ENCODE data around the gene ADCY9. TPM values are rescaled to one million over a fixed set of nuclear protein-coding genes. Genes with fewer than 3 reads are reported as not detected.

Gene ADCY9
- total RNA-seq, 2 experiments from 2014 or later: 6.1 to 7.2 TPM

- CTCF ChIA-PET: no interaction called here
- POLR2A ChIA-PET: no interaction called here
These were observed 8.5 kb upstream of the ADCY9 start for GRCh38 chr16:4124535-4125294.

DNA sequence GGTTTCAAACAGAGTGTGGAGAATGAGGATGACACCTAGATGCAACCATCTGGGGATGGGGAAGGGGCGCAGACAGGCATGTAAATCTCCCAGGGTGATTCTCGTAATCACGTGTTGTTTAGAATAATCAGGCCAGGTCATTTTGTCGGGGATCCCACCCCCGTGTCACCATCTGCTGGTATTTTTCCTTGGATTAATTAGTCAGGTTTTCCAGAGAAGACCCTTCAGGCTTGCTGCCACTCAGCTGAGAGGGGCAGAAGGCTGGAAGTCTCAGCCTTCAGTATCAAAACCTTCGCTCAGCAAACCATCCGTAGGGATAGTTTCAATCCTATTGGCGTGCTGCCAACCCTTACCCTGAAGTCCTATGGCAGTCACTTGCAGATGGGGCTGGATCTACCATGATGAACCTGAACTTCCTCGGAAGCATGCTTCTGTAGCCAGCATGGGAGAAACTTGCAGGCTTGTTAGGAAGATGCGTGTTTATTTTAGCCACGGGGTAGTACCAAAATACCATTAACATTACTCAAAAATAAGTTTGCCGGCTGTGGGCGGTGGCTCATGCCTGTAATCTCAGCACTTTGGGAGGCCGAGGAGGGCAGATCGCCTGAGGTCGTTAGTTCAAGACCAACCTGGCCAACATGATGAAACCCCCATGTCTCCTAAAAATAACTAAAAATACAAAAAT is 7.5 kb upstream of the ADCY9 start:
- ChIA-PET POLR2A (no interaction called here), CTCF (no interaction called here)

DNA sequence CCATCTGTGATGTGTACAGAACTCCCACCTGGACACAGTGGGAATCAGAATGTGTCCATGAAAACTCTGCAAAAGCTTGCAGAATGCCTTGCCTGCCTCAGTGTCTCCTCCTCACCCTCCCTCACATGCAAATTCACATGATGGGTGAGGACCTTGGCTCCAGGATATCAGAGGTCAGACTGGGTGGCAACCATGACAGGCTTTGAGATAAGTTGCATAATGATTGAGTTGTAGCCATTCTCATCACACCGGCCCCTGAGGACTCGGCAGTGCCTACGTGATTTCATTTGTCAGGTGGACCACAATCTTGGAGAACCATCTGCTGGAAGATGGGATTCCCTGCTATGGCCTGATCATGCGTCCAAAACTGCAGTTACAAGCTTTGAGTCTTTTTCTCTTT is 3.9 kb upstream of the ADCY9 start:
- POLR2A ChIA-PET: interaction anchor here (0.6 kb wide), 1 partner anchor 10 kb away, joined by 5 read pairs; no protein-coding TSS in a partner anchor
- CTCF ChIA-PET: interaction anchor here (0.6 kb wide), 1 partner anchor 137 kb away, joined by 3 read pairs; no protein-coding TSS in a partner anchor

DNA sequence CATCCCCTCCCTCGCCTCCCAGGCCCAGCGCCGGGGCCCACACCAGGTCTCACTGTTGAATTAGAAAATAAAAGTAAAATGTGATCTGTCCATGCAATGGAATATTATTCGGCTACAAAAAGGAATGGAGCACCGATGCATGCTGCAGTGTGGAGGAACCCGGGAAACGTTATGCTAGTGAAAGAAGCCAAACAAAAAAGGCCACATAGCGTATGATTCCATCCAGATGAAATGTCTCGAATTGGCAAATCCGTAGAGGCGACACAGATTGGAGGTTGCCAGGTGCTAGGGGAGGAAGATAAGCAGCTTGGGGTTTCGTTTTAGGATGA is 972 bp upstream of the ADCY9 start:
- POLR2A ChIA-PET: no interaction called here

DNA sequence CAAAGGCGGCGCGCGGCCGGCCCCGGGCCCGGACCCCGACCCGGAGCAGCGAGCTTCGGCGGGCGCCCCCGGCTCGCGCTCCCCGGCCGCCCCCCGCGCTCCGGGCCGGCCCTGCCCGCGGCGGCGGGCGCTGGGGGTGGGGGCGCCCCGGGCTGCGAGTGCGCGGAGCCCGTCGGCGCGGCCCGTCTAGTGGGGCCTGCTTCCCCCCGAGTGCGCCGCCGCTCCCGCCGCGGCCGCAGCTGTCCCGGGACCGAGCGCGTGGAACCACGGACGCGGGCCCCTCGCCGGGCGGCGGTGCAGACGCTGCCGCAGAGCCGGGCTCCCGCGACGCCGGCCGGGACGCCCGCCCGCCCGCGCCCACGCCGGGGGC is 308 bp downstream of the ADCY9 start:
- CTCF ChIA-PET: no interaction called here

More for the DNA sequence above, 972 bp upstream of the ADCY9 start:
- CTCF ChIA-PET: interaction anchor here (0.6 kb wide), 1 partner anchor 282 kb away, joined by 3 read pairs; no protein-coding TSS in a partner anchor

DNA sequence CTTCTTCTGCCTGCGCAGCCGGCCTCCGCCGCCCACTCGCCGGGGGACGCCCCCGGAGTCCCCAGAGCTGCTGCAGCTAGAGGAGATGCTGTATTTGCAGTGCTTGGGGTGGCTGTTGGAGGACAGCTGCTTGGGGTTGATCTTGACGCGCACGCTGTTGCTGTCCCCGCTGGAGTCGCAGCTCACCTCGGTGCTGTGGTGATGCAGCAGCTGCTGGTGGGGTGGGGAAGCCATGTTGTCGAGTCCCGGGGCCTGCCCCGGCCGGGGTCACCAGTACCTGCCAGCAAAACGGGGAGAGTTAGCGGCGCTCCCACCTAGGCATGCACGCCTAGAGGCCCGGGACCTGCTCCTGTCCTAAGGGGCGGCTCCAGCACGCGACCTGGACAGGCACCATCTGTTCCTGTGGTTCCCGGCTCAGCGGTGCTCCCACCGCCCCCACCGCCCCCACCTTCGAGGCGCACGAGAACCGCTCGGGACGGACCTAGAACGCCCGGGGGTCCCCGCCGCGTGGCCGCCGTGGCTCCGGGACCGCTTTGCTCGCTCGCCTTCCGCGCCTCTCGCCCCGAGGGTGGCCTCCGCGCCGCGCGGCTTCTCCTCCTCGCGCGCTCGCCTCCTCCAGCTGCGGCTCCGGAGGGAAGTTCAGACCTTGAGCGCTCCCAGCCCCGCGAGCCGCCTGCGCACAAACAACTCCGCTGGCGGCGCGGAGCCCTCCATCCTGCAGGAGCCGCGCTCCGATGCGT is 863 bp downstream of the ADCY9 start:
- POLR2A ChIA-PET: interaction anchor here (0.9 to 1.8 kb wide), 3 partner anchors 68 to 392 kb away, joined by 5 to 12 read pairs (median 10); no protein-coding TSS in a partner anchor
- CTCF ChIA-PET: interaction anchor here (0.6 to 1.5 kb wide), 2 partner anchors 138 to 157 kb away, joined by 4 to 6 read pairs; no protein-coding TSS in a partner anchor

More for the DNA sequence above, 308 bp downstream of the ADCY9 start:
- POLR2A ChIA-PET: interaction anchor here (0.9 to 1.8 kb wide), 3 partner anchors 68 to 392 kb away, joined by 5 to 12 read pairs (median 10); no protein-coding TSS in a partner anchor

- POLR2A ChIA-PET: interaction anchor here (1.8 kb wide), 1 partner anchor 139 kb away, joined by 12 read pairs; no protein-coding TSS in a partner anchor
- CTCF ChIA-PET: interaction anchor here (0.6 to 1.5 kb wide), 2 partner anchors 139 to 156 kb away, joined by 4 to 6 read pairs; no protein-coding TSS in a partner anchor
These were observed 1.7 kb downstream of the ADCY9 start for GRCh38 chr16:4114257-4115208.

DNA sequence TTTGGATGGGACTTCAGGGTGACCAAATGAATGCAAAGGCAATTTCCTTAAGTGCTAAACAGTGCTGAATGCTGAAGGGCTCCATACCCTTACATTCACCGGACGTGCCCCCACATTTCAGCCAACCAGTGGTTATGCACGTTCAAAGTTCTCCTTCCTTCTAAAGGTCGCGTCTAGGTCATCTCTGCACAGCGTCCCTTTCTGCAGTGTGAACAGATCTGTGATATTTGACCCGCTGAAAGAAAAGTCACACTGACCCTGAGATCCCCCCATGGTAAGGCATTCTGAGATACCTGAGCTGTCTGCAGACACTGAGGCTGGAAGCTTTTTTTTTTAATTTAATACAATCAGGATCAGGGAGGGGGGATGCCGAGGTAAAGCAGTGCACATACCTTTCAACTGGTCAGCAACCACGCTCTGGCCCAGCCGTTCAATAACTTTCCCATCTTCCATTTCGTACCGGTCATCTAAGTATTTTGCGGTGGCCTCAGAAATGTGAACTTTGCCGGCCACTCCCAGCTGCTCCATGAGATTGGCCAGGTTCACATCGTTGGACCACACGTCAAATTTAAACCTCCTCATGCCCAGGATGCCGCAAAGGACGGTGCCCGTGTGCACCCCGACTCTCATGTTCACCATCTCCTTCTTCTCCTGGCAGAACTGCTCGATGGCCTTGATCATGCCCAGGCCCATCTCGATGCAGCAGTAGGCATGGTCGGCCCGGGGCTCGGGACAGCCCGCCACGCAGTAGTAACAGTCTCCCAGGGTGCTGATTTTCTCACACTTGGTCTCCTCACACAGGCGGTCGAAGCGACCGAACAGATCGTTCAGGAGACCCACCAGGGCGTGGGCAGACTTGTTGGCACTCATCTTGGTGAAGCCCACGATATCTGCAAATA is 2.6 kb downstream of the ADCY9 start:
- CTCF ChIA-PET: no interaction called here
- POLR2A ChIA-PET: no interaction called here

- ChIA-PET CTCF (interaction anchor here (0.7 to 1.1 kb wide), 2 partner anchors 142 to 333 kb away, joined by 3 to 5 read pairs; no protein-coding TSS in a partner anchor), POLR2A (interaction anchor here (0.7 kb wide), 2 partner anchors 35 to 142 kb away, joined by 3 to 4 read pairs; no protein-coding TSS in a partner anchor)
These were observed 4.2 kb downstream of the ADCY9 start for GRCh38 chr16:4111748-4112696.

- POLR2A ChIA-PET: no interaction called here
These were observed 5.6 kb downstream of the ADCY9 start for GRCh38 chr16:4110680-4111079.

DNA sequence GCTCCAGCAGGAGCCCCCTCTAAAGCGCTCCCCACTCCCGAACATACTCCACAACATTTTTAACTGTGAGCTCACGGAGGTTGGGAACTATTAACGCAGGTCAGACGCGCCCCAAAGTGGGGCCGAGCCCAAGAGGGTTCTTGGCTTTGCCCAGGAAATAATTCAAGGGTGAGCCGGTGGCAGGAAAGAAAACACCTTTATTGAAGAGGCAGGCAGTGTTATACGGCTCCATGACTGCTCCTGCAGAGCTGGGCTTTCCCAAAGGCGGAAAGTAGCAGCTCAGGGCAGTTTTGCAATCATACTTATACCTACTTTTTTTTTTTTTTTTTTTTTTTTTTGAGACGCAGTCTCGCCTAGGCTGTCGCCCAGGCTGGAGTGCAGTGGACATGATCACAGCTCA is 6.2 kb downstream of the ADCY9 start:
- CTCF ChIA-PET: no interaction called here

More at GRCh38 chr16:4110680-4111079, 5.6 kb downstream of the ADCY9 start:
- CTCF ChIA-PET: no interaction called here

DNA sequence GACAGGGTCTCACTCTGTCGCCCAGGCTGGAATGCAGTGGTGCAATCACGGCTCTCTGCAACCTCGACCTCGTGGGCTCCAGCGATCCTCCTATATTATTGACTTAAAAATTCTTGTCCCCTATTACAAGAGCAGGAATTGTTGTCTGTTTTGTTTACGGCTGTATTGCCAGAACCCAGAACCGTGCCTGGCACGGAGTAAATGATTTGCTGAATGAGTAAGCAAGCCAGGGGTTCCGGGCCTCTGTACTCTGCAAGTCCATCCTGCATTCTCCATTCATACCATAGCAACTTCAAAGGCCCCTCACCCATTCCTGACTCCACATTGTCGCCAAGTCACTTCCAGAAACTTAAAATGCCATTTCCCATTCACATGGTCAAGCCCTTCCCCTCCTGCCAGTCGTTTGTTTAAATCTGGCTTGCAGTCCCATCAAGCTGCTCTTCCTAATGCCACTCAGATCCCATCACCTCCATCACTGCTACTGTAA is 6.9 kb downstream of the ADCY9 start:
- ChIA-PET CTCF (no interaction called here), POLR2A (no interaction called here)

More for the DNA sequence above, 6.2 kb downstream of the ADCY9 start:
- POLR2A ChIA-PET: interaction anchor here (0.6 kb wide), 1 partner anchor 10 kb away, joined by 5 read pairs; no protein-coding TSS in a partner anchor

GRCh38 chr16:4106516-4106915 is 9.7 kb downstream of the ADCY9 start:
- ChIA-PET POLR2A (no interaction called here), CTCF (no interaction called here)

- POLR2A ChIA-PET: no interaction called here
- CTCF ChIA-PET: no interaction called here
These were observed 10.4 kb downstream of the ADCY9 start for GRCh38 chr16:4105848-4106247.

DNA sequence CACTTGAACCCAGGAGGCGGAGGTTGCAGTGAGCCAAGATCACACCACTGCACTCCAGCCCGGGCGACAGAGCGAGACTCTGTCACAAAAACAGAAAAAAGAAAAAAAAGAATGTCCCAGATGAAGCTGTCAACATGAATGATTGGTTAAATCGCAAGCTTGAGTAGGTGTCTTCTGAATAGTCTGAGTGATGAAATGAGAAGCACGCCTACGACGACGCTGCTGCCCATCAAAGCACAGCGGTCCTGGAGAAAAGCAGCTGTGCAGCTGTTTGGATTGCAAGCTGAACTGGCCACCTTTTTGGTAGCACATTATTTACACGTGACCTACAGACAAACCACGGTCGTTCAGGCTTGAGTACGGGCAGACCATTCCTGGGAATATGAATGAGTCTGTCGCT is 12.5 kb downstream of the ADCY9 start:
- CTCF ChIA-PET: no interaction called here
- POLR2A ChIA-PET: no interaction called here

DNA sequence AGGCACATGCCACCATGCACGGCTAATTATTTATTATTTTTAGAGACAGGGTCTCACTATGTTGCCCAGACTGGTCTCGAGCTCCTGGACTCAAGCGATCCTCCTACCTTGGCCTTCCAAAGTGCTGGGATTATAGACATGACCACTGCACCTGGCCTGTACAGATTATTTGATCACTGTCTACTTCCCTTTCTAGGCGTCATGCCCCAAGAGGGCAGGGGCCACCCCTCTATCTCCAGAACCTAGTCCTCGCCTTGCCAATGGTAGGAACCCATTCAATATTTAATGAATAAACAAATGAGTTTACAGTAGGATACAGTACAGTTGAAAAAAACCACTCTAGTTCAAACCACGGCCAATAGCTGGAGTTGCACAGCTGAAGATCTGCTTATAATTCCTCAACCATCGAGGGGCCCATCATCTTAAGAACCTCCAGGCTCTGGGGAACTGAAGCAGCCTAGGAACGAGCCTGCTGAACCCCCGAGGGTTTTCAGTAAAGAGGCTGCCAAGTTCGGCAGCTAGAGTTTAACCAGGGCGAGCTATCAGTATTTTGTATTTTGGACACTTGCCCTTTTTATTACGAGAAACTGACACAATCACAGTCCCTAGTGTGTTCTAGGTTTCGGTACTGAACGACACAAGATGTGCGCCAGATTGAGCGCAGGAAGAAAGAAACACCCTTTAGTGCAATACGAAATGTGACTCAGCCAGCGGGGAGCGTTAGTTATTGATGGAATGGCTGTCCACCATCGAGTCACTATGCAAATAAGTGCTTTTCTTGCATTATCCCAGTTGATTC is 14.6 kb downstream of the ADCY9 start:
- ChIA-PET CTCF (no interaction called here), POLR2A (no interaction called here)
